HG02943 (cell line): Measurements from ENCODE around the gene ITFG1.
"Not testable (repeated sequence)": the region's sequence is repeated elsewhere in the genome, so short reads cannot be mapped to it uniquely, and the experiment has no call there.

Experiments used
- ATAC-seq: cut with Tn5 transposase; IDR thresholded peaks from one replicate; pipeline ENCODE4 v1.9.1; 2021; ENCODE audit warnings: mild to moderate bottlenecking, low read depth, moderate library complexity; ENCODE audit not compliant: unreplicated experiment

The ITFG1 gene

DNA sequence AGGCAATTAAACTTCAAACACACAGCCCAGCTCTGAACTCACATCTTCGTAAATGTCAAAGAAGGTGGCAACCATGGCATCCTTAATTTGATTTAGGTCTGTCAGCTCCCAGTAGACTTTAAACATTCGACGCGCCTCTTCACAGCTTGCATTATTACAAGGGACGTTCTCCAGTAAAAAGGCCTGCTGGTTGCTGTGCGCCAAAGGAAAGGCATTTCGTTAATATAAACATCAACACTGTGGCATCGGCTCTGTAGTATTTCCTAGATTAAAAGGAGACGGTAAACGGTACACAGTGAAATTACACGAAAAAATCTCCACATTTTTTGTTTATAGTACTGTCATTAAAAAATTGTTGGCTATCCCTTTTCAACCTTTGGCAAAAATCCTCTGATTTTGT is 200.4 kb downstream of the ITFG1 start:
- no peak for ATAC-seq

DNA sequence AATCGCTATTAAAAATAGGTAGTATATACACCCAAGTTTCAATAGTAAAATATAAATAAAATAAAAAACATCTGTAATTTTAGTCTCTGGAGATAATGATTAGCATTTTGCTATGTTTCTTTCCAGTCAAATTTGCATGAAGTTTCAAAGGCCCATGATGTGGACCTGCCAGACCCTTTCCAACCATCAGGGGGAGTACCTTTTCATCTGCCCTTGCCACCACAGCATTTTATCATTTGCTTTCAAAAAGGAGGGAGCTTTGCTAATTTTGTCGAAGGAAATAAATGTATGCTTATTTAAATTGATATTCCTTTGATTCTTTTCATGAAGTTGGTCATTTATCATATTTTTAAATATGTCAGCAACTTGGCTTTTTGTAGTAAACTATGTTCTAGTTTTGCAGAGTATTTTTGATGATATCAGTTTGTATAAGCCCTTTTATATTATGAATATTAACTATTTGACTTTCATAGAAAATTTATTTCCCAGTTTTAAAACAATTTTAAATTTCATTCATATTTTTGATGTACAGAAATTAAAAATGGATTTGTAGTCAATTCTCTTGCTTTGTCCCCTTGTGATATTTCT is 201.9 kb downstream of the ITFG1 start:
- no peak for ATAC-seq

DNA sequence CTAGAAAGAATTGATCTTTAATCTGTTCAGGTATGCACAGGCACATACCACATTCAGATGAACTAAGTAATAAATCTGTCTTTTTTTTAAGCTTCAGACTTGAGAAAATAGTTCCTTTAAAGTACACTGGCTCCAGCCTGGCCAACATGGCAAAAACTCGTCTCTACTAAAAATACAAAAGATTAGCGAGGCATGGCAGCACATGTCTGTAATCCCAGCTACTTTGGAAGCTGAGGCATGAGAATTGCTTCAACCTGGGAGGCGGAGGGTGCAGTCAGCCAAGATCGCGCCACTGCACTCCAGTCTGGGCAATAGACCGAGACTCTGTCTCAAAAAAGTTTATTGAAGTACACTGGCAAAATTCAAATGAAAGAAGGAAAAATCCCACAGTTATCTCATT is 206.1 kb downstream of the ITFG1 start:
- ATAC-seq, result no peak

DNA sequence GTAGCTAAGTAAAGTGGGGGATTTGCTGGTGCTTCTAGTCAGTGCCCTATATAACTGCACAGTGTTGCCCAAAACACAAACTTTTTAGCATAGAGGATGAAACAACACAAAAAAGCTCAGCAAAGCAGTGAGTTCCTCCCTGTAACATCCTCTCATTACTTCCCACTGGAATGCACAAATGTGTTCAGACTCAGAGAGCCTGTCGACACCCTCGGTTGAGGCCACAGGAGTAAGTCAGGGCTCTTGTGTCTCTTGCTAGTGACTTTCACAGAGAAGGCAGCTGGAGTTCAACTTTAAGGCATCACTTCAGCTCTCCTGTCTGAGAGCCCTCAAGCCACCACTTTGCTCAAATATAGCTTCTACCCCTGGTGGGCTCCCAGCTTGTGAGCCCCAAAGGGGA is 209.9 kb downstream of the ITFG1 start:
- ATAC-seq, result no peak

DNA sequence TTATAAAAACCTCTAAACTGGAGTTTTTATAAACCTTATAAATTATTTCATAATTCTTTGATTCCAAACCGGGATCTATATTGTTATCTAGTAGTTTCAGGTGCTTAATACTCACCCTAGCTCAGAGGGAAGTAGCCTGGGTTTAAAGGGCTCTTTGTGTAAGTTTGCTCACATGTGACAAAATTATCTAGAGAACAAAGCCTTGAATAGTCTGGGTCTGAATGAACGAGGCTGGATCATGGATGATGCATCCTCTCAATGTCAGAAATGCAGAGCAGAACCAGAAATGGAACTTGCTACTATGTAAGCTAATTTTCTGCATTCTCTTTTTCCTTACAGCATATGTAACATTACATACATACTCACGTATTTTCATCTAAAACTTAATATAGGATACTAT is 213.2 kb downstream of the ITFG1 start:
- ATAC-seq, result no peak

DNA sequence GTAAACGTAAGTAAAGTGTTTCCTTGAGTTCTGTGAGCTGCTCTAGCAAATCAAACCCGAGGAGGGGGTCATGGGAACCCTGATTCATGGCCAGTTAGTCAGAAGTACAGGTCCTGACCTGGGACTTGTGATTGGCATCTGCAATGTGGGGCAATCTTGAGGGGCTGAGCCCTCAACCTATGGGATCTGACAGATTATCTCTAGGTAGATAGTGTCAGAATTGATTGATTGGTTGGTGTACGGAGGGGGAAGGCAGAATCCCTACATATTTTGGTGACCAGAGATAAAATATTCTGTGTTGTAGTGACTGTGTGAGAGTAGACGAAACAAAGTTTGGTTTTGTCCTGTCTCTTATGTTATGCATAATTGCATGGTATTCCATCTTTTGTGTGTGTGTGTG is 216.7 kb downstream of the ITFG1 start:
- no peak for ATAC-seq

DNA sequence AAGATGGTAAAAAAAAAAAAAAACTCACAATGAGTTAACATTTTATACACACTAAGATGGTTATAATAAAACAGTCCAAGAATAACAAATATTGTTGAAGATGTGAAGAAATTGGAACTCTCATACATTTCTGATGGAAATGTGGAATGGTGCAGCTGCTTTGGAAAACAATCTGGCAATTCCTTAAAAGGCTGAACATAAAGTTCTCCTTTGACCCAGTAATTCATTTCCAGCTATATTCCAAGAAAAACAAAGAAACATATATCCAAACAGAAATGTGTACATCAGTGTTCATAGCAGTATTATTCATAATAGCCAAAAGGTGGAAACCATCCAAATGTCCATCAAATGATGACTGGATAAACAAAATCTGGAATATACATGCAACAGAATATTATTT is 219.8 kb downstream of the ITFG1 start:
- no peak for ATAC-seq

DNA sequence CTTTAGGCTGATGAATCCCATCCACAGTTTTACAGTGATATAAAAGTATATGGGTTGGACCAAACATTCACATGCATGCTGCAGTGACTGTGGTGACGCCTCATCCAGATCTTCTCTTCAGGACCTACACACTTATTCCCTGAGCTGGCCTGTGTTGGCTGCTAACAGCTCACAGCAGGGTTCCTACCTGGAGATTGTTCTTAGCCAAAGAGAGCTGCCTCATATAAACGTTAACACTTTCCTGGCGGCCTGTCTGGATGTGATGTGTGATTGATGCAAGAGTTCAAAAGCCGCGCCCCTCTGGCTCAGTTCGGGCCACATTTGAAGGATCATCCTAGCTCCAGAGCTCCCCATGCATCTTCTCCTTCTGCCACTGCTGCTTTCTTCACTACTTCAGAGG is 224.1 kb downstream of the ITFG1 start:
- no peak for ATAC-seq

DNA sequence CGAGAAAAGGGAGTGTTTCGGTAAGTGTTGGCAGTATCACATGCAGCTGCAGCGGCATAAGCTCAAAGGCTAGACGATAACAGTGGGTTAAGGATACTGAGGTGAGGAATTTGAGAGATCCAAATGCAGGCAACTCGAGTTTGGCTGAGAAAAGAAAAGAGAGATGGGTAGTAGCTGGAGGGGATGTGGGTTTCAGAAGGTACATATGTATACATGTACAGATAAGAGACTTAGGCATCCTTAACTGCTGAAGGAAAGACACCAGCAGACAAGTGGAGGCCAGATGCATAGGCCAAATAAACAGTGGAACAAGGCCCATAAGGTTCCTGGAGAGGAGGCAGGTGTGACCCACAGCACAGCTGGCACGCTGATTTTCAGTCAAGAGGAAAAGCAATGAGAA is 230.6 kb downstream of the ITFG1 start:
- no peak for ATAC-seq

DNA sequence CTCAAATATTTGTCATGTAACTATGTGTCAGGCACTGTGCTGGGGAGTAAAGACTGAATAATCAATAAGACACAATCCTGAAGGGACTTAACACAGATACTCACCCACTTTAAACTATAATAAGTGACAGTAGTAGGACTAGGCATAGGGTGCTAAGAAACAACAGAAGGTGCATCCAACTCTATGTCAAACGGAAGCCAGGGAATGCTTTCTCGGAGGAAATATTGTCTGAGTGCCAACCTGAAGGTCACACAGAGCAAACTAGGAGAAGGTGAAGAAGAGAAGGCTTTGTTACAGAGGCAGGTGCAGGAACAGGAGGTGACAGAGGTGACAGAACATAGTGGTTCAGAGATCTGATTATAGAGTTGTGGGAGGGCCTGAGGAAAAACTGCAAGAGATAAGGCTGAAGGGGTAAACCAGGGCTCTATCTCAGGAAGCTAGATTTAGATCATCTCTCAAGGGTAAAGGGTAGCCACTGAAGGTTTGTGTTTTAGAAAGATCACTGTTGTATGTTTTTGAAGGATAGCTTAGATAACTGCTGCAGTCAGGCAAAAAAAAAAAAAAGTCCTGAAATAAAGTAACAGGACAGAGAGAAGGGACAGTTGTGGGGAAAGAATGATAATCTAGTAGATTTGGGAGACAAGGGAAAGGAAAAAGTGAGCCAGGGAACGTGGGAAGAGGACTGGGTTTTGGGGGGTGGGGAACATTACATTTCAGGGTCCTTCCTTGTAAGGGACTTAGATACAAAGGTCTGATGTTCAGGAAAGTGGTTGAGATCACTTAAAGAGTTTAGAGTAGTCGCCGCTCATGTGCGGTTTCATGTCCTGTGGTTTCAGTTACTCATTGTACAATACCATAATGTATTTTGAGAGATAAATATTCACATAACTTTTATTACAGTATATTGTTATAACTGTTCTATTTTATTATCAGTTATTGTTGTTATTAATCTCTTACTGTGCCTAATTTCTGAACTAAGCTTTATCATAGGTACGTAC is 231.5 kb downstream of the ITFG1 start:
- ATAC-seq, result no peak

DNA sequence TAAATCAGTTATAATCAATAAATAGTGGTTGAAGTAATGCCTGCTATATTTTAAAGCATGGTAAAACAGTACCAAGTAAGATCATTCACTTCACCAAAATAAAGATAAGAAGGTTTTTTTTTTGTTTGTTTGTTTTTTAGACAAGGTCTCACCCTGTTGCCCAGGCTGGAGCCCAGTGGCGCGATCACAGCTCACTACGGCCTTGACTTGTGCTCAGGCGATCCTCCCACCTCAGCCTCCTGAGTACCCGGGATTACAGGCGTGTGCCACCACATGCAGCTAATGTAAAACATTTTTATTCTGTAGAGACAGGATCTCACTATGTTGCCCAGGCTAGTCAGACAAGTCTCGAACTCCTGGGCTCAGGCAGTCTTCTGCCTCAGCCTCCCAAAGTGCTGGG is 232.6 kb downstream of the ITFG1 start:
- no peak for ATAC-seq

DNA sequence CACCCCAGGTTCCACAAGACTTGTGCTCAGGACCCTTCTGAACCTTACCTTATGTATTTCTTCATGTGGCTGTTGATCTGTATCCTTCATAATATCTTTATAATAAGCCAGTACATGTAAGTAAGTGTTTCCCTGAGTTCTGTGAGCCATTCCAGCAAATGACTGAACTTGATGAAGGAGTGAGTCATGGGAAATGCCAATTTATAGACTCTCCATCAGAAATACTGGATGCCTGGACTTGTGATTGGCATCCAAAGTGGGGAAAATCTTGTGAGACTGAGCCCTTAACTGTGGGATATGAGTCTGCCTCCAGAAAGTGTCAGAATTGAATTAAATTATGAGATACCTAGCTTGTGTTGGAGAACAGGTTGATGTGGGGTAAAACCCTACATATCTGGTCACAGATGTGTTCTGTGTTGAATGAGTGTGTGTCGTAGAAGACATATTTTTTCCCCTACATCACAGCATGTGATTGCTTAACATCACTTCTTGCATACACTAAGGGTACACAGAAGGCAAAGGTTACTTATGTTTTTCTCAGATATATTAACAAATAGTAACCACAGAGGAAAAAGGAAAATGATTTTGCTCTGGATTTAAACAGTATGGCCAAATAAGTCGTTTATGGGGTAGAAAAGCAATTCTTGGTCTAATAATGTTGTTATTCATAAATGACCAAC is 247.0 kb downstream of the ITFG1 start:
- ATAC-seq, result no peak

DNA sequence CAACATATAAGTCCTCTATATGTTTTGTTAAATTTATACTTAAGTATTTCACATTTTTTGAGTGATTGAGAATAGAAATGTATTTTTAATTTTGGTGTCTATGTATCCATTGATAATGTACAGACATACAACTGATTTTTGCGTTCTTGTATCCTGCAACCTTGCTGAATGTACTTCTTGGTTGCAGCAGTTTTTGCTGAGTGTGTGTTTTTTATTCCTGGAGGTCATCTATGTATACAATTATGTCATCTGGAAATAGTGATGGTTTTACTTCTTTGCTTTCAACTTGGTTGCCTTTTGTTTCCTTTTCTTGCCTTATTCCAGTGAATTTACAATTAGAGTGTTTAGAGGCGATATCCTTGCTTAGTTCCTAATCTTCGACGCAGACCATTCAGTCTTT is 249.6 kb downstream of the ITFG1 start:
- ATAC-seq, result no peak

DNA sequence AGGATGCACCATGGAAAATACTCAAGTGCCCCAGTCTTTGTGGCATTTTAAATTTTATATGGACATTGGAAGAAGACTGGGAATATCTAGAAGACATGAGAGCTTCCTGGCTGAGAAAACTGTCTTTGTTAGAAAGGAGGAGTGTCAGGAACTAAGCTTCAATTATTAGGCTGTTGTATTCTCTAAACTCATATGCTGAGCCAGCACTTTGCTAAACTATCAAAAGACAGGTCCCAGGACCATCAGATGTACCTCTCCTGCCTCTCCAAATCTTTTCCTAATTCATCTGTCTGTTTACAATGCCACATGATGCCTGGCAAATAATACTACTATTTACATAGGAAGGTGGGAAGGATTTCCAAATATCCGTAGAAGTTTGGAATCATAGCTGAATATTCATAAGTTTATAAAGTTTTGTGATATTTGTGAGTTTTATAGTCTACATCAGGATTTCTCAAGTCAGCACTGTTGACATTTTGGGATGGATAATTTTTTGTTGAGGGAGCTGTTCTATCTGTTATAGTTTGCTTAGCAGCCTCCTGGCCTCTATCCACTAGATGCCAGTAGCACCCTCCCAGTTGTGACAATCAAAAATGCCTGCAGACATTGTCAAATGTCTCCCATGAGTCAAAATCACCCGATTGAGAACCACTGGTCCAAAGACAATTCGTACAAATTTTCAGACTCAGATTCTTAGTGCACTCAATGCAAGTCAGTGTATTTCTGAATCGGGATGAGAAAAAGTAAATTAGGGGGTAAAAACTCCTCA is 255.9 kb downstream of the ITFG1 start:
- no peak for ATAC-seq

DNA sequence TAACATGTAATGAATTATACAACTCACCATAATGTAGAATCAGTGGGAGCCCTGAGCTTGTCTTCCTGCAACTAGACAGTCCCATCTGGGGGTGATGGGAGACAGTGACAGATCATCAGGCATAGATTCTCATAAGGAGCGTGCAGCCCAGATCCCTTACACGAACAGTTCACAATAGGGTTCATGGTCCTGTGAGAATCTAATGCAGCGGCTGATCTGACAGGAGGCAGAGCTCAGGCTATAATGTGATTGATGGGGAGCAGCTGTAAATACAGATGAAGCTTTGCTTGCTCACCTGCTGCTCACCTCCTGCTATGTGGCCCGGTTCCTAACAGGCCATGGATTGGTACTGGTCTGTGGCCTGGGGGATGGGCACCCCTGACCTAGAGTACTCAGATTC is 257.4 kb downstream of the ITFG1 start:
- not testable (repeated sequence) for ATAC-seq

DNA sequence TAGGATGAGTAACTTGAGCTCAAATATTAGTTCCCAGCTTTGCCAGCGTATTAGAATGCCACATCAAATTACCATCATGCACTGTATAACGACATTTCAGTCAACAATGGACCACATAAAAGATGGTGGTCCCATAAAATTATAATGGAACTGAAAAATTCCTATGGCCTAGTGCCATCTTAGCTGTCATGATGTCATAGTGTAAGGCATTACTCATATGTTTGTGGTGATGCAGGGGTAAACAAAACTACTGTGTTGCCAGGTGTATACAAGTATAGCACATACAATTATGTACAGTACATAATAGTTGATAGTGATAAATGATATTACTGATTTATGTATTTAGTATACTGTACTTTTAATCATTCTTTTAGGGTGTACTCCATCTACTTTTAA is 262.7 kb downstream of the ITFG1 start:
- no peak for ATAC-seq

DNA sequence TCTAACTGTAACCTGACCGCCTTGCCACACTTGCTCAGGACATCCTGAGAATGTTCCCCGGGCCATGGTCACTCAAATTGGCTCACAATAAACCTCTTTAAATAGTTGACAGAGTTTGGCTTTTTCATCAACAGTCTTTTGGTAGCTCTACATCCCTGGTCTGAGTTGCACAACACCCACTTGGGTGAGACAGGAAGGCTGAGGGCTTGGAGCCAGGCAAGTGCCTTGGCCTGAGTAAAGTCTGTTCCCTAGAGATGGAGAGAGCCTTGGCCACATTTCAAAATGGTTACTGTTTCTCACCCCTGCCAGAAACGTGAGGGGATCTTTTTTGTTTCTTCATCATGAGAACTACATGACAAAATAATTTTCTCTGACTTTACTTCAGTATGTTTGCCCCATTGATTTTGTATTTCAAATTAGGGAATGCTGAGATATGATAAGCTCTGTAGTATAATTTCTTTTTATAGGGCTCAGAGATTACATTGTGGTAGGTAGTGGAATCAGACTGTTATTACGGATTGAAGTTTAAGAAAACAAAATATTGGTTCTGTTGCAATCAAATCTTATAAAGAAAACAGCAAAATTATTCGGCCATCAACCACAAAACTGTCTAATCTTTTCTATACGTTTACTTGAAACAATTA is 263.2 kb downstream of the ITFG1 start:
- ATAC-seq, result no peak

DNA sequence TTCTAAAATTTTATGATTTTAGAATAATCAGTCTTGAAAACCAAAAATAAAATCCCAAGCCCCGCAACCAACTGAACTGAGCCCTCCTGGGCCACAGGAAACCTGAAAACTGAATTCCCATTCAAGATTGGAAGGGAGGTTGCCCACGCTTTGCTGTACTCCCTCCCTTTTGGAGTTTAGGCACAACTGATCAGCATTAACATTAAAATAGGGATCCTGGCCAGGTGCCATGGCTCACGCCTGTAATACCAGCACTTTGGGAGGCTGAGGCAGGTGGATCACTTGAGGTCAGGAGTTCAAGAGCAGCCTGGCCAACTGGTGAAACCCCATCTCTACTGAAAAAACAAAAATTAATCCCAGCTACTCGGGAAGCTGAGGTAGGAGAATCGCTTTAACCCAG is 264.4 kb downstream of the ITFG1 start:
- ATAC-seq, result no peak

DNA sequence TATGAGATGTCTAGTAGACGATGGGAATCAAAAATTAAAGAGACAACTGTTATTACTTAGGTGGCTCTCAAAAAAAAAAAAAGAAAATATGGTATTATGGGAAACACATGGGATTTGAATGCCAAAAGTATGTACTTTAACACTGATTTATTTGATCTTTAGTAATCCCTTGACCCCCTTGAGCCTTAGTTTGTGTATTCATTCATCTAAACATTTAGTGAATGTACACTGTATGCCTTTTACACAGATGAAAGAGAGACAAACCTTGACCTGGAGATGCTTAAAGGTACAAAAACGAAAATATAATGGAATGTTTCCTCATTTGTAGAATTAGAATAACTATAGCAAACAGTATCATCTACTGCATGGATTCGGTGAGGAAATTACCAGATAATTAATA is 278.5 kb downstream of the ITFG1 start:
- ATAC-seq, result no peak

DNA sequence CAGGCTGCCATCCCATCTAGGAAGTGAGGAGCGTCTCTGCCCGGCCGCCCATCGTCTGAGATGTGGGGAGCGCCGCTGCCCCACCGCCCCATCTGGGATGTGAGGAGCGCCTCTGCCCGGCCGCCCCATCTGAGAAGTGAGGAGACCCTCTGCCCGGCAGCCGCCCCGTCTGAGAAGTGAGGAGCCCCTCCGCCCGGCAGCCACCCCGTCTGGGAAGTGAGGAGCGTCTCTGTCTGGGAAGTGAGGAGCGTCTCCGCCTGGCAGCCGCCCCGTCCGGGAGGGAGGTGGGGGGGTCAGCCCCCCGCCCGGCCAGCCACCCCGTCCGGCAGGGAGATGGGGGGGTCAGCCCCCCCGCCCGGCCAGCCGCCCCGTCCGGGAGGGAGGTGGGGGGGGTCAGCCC is 279.8 kb downstream of the ITFG1 start:
- not testable (repeated sequence) for ATAC-seq
